Smooth muscle cell (in vitro differentiated cells): ENCODE results near the gene CCND2. TPM values are rescaled to one million over a fixed set of nuclear protein-coding genes. Genes with fewer than 3 reads are reported as not detected.

ENCODE experiments used
- DNase-seq: peaks from one replicate; lab custom pipeline; 2025; ENCODE audit not compliant: unreplicated experiment; lab: John Stamatoyannopoulos, UW
- H2AFZ ChIP-seq: fragments of 200-600 bp; sonication (generic); 2 replicates; pipeline ENCODE4 v1.6.0; 2016; ENCODE audit warnings: antibody characterized with exemption, low read depth, mild to moderate bottlenecking
- H3F3A ChIP-seq: fragments of 200-600 bp; sonication (generic); 2 replicates; pipeline ENCODE4 v1.6.0; 2017; ENCODE audit warnings: antibody characterized with exemption, low read depth
- H3K27ac ChIP-seq: fragments of 200-600 bp; sonication (generic); 2 replicates; pipeline ENCODE4 v1.5.1; 2016; ENCODE audit warnings: low read depth, mild to moderate bottlenecking
- H3K27me3 ChIP-seq: fragments of 200-600 bp; sonication (generic); 2 replicates; pipeline ENCODE4 v1.6.1; 2016; ENCODE audit warnings: low read depth, mild to moderate bottlenecking
- H3K36me3 ChIP-seq: fragments of 200-600 bp; sonication (generic); 2 replicates; pipeline ENCODE4 v1.5.1; 2016; ENCODE audit warnings: low read depth
- H3K4me1 ChIP-seq: fragments of 200-600 bp; sonication (generic); 2 replicates; pipeline ENCODE4 v1.5.1; 2016; ENCODE audit warnings: low read depth
- H3K4me2 ChIP-seq: fragments of 200-600 bp; sonication (generic); 2 replicates; pipeline ENCODE4 v1.6.0; 2016; ENCODE audit warnings: mild to moderate bottlenecking
- H3K4me3 ChIP-seq: fragments of 200-600 bp; sonication (generic); 2 replicates; pipeline ENCODE4 v1.5.1; 2016; ENCODE audit warnings: mild to moderate bottlenecking
- H3K79me2 ChIP-seq: fragments of 200-600 bp; sonication (generic); 2 replicates; pipeline ENCODE4 v1.6.0; 2016; ENCODE audit warnings: low read depth, mild to moderate bottlenecking
- H3K9ac ChIP-seq: fragments of 200-600 bp; sonication (generic); 2 replicates; pipeline ENCODE4 v1.6.0; 2016; ENCODE audit warnings: low read depth
- H3K9me3 ChIP-seq: fragments of 200-600 bp; sonication (generic); replicated peaks from 2 replicates; pipeline ENCODE4 v1.5.1; 2016; ENCODE audit warnings: low read depth
- H4K20me1 ChIP-seq: fragments of 200-600 bp; sonication (generic); 2 replicates; pipeline ENCODE4 v1.6.0; 2016; ENCODE audit warnings: low read depth
- CTCF ChIP-seq: fragments of 200-600 bp; sonication (generic); IDR thresholded peaks from 2 replicates; pipeline ENCODE4 v1.5.1; 2017; ENCODE audit warnings: borderline replicate concordance, mild to moderate bottlenecking, antibody characterized with exemption; ENCODE audit not compliant: insufficient read depth, poor library complexity, severe bottlenecking
- WGBS: methylation state at CpG from one replicate; pipeline ENCODE4 v1.1.7; 2016; ENCODE audit warnings: low lambda C conversion rate; 5-methylcytosine and 5-hydroxymethylcytosine counted together
- polyA plus RNA-seq: library from polyadenylated mRNA; unstranded; fragments of >200 nt; fragmentation: Nextera tagmentation; extraction: Ambion mirVana; gene quantifications from 2 replicates; pipeline ENCODE4 v1.2.1, GENCODE V29; 2016
- total RNA-seq: library from RNA; depleted of rRNA; stranded (reverse); fragments of >200 nt; gene quantifications from 2 replicates; pipeline ENCODE4 v1.2.3, GENCODE V29; 2014

CCND2 gene
- total and polyA plus RNA-seq, 2 experiments from 2014 or later, result 356 to 462 TPM

- H4K20me1 ChIP-seq, result peaks cover 100% of the 10 kb centered on the region
Observed at GRCh38 chr12:4289998-4290790, 16.6 kb downstream of the CCND2 start.

DNA sequence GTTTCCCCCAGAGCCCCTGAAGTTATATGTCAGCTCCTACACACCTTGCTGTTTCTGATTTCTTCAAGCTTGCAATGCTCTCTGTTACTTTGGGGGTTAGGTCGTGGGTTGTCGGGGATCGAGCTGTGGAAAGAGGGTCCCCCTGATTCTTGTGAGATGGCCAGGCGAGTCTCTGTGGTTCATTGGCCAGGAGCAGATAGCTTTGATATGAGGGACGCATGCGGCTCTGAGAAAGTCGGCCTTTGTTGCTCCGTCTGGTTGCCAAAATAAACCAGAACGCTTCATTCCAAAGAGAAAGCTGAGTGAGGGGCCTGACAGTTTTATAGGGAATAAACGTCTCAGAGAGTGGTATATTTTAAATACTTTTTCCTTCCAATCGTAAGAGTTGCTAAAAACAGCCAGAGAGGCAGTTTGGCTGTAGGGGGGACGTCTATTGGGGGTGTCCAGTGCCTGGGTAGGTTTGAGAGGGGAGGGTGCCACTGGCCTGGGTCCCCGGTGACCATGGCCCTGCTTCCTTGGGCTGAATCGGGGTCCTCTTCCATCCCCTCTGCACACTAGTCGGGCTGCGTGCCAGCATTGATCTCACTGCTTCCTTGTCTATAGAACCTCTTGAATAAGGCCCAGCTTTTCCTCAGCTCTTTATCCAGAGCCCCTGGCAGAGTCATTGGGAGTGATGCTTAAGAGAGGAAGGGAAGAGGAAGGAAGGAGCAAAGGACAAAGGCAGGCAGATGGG lies 18.9 kb downstream of the CCND2 start:
- Histone ChIP-seq H3K4me1 (peaks cover 24% of the 10 kb centered on the region), H3K9ac (no peak overlapping the region), H3K4me3 (no peak overlapping the region), H3K79me2 (peaks cover 69% of the 10 kb centered on the region), H2AFZ (no peak overlapping the region), H3K4me2 (peak overlapping the region; percentile 16), H4K20me1 (peaks cover 100% of the 10 kb centered on the region), H3K27ac (peak overlapping the region; percentile 67), H3F3A (peaks cover 28% of the 10 kb centered on the region), H3K27me3 (no peaks in the 10 kb centered on the region), H3K9me3 (no peaks in the 10 kb centered on the region), H3K36me3 (peaks cover 27% of the 10 kb centered on the region)
- DNase-seq, result no peak
- no peak for TF ChIP-seq CTCF
- WGBS, result 77% methylated on average over 16 of the region's 16 CpGs

More at GRCh38 chr12:4289998-4290790, 16.6 kb downstream of the CCND2 start:
- Histone ChIP-seq H3K9ac (no peak overlapping the region), H3K9me3 (no peaks in the 10 kb centered on the region), H3K4me3 (no peak overlapping the region), H3K27ac (peak overlapping the region; percentile 16), H3K27me3 (no peaks in the 10 kb centered on the region), H3F3A (peaks cover 36% of the 10 kb centered on the region), H3K36me3 (peaks cover 39% of the 10 kb centered on the region), H3K79me2 (peaks cover 92% of the 10 kb centered on the region), H3K4me1 (peaks cover 32% of the 10 kb centered on the region), H3K4me2 (no peak overlapping the region), H2AFZ (no peak overlapping the region)
- no peak for TF ChIP-seq CTCF
- DNase-seq, result no peak
- WGBS, result 91% methylated on average over 28 of the region's 28 CpGs

- H3K79me2 ChIP-seq, result peaks cover 62% of the 10 kb centered on the region
- H3K27ac ChIP-seq, result peak overlapping the region; percentile 67
- H3K9ac ChIP-seq, result no peak overlapping the region
- peaks cover 100% of the 10 kb centered on the region for H4K20me1 ChIP-seq
- no peak for TF ChIP-seq CTCF
- no peak for DNase-seq
- WGBS, result 48% methylated on average over 14 of the region's 14 CpGs
- H3K36me3 ChIP-seq, result peaks cover 27% of the 10 kb centered on the region
- H3F3A ChIP-seq, result peaks cover 23% of the 10 kb centered on the region
- H3K4me2 ChIP-seq, result no peak overlapping the region
- no peak overlapping the region for H3K4me3 ChIP-seq
- H3K27me3 ChIP-seq, result no peaks in the 10 kb centered on the region
- no peaks in the 10 kb centered on the region for H3K9me3 ChIP-seq
- peaks cover 24% of the 10 kb centered on the region for H3K4me1 ChIP-seq
- no peak overlapping the region for H2AFZ ChIP-seq
Observed at GRCh38 chr12:4293299-4293965, 19.9 kb downstream of the CCND2 start.
